GM12875 (cell line): ENCODE data around the gene LPAR3.

Source experiments
- H3K4me3 ChIP-seq: one replicate; pipeline ENCODE4 v1.5.1; 2011; ENCODE audit warnings: low read depth, low read length, control low read depth
- TF ChIP-seq, protein P1 (sequence below): IDR thresholded peaks from 2 replicates; pipeline ENCODE4 v1.5.1; 2011; ENCODE audit warnings: low read depth, mild to moderate bottlenecking, control low read depth, inconsistent platforms, low read length, moderate library complexity, borderline replicate concordance; ENCODE audit not compliant: insufficient read depth

The LPAR3 gene

DNA sequence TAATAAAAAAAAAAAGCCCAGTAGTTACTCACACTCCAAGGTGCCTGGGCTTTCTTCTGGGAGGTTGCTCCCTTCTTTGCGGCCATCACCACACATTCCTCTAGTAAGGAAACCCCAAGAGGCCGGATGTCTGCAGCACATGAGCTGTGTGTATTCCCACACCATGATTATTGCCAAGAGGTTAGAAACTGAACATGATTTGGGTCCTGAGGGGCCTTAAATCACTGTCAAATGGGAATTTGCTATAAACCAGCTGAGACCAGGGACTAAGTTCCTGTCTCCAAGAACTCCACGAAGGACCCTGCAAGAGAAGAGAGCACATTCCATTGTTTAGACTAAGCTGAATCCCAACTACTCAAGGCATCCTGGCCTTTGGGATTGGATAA lies 117.5 kb downstream of the LPAR3 start:
- H3K4me3 ChIP-seq: no peak overlapping the region
- TF ChIP-seq, protein P1, sequence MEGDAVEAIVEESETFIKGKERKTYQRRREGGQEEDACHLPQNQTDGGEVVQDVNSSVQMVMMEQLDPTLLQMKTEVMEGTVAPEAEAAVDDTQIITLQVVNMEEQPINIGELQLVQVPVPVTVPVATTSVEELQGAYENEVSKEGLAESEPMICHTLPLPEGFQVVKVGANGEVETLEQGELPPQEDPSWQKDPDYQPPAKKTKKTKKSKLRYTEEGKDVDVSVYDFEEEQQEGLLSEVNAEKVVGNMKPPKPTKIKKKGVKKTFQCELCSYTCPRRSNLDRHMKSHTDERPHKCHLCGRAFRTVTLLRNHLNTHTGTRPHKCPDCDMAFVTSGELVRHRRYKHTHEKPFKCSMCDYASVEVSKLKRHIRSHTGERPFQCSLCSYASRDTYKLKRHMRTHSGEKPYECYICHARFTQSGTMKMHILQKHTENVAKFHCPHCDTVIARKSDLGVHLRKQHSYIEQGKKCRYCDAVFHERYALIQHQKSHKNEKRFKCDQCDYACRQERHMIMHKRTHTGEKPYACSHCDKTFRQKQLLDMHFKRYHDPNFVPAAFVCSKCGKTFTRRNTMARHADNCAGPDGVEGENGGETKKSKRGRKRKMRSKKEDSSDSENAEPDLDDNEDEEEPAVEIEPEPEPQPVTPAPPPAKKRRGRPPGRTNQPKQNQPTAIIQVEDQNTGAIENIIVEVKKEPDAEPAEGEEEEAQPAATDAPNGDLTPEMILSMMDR: no peak

DNA sequence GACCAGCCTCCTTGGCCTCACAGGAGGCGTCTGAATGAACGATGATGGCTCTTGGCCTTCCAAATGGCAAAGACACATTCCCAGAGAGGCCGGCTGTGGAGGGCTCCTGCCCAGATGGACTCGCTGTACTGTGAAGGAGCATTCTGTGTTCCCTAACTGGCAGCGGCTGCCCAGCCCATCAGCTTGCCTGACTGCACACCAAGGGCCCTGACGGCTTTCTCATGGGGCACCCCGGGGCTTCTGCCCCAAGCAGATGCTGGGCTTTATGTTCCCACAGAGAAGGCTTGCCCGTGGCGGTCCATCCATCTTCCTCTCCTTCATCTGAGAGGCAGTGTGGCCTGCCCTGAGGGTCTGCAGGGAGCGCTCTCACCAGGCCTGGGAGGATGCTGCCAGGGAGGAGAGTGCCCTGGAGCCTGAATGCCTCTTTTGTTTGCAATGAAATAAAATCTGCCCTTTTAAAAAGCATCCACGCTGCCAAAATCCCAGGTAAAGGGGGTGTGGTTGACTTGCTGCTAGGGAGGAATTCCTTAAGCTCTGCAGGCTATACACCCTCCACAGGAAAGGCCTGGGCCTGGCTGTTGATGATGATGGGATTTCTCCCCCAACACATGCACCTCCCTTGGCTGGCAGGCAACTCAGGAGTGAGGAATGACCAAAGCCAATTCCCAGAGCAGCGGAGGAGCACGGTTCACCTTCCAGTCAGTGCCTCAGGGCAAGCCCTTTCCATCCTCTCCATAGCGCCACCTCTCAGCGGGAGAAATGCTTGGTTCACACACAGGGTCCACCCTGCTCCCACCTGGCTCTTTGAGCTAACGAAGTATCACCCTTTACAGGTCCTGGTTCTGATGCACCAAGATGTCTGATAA lies 118.1 kb downstream of the LPAR3 start:
- TF ChIP-seq, protein P1: no peak
- H3K4me3 ChIP-seq: no peak overlapping the region

DNA sequence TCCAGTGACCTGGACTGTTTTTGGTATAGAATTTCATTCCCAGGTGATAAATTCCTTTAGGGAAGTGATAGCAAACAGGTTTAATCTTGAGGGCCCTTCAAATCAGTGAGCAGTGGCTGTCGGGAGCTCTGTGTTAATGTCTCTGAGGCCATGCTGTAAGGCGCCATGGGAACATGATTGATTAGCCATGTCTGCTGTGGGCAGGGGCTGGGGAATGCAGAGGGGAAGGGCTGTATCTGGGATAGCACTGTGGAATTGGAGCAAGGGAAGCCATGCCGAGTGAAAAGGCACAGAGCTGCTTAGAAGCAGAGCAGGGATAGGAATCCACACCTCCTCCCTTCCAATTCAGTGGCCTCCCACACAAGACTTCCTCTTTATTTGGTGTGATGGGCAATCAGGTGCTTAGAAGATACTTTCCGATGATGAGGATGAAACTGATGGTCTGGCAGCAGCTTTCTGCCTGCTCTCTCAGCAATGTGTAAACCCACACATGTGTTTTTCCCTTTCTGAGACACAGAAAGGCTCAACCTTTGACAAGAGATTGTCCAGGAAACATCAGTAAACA lies 119.0 kb downstream of the LPAR3 start:
- TF ChIP-seq, protein P1: no peak
- H3K4me3 ChIP-seq: no peak overlapping the region

DNA sequence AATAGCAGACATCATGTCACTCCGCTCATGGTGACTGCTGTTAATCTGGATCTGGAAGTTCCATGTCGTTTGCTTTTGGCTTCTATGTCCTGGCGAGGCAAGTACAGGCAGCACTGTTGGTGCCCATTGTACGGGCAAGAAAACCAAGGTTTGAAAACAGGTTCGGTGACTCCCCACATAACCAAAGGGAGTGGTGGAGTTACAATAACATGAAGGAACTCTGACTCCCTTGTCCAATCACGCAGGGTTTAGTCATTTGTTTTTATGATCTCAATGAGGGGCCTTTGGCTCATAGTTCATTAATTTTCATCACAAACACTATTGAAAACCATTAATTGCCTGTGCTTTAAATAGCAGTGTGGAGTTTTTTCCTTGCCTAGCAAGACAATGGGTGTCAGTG lies 119.8 kb downstream of the LPAR3 start:
- no peak overlapping the region for H3K4me3 ChIP-seq
- TF ChIP-seq, protein P1: no peak

DNA sequence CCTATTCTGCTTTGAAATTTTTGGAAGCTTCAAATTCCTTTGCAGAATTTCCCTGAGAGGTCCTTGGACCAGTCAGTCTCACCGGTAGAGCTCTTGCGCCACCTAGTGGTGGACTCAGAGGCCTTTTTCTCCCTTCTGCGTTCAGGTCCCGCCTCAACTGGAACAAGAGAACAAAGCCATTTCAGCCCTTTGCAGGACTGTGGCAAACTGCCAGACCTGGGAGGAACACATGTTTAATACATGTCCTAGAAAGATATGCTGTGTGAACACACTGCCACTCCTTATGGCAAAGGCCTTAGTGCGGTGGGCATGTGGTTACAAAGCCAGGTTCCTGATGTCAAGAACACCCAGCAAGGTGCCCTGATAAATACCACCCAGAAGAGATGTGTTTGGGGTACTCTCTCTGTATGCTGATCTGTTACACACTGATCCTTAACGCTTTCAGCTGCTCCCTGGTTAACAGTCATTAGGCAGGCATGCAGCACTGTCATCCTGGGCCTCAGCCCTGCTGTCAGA lies 120.5 kb downstream of the LPAR3 start:
- TF ChIP-seq, protein P1: peak; percentile 82
- H3K4me3 ChIP-seq: no peak overlapping the region

DNA sequence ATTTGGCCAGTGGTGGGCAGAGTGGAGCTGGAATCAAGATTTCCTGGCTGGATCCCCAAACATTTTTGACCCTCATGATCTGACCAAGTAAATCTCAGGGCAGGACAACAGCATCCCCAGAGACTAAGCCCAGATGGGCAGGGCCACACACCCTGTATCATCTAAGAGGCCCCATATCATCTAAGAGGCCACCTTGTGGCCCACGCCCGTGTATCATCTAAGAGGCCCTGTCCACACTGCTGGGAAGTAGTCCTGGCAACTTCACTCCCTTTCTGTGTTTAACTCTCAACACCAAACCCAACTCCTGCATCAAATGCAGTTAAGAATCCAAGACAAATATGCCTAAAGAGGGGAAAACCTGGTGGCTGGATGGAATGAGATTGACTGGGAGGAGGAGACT lies 121.1 kb downstream of the LPAR3 start:
- no peak overlapping the region for H3K4me3 ChIP-seq
- TF ChIP-seq, protein P1: no peak

DNA sequence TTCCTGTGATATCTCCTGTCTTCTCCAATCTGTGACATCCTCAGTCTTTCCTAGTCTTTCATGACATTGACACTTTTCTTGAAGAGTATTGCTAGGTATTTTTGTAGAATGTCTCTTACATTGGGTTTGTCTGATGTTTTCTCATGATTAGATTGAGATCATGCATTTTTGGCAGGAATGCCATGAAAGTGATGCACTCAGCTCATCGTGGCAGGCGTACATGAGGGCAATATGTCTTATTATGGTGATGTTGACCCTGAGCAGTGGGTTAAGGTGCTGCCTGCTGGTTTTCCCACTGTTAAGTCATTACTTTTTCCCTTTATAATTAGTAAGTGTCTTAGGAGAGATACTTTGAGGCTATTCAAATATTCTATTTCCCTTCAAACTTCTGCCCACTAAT lies 122.5 kb downstream of the LPAR3 start:
- TF ChIP-seq, protein P1: no peak
- no peak overlapping the region for H3K4me3 ChIP-seq
